ENCODE results near the gene NARS2. TPM values are rescaled to one million over a fixed set of nuclear protein-coding genes. Genes with fewer than 3 reads are reported as not detected.

The NARS2 gene
- total and polyA plus RNA-seq, 10 of the 15 experiments (the other 5 are each of a cell fraction or from before 2014, with no cell fraction given), result 22.2 to 45.3 (median 36.3) TPM

GRCh38 chr11:78567209-78567608 is 7.5 kb downstream of the NARS2 start:
- H3K79me2 ChIP-seq (ENCODE audit: control insufficient read depth, insufficient read depth, low read length), result peaks cover 7% of the 10 kb centered on the region
- peak; percentile 13 for FAIRE-seq
- no peak overlapping the region; the same call in 1 of the 2 replicates for H2AFZ ChIP-seq (ENCODE audit: control insufficient read depth, low read depth, low read length)
- ChIA-PET RAD21 (ENCODE audit: unreplicated experiment) (interaction anchor here (0.6 to 6.1 kb wide), 7 partner anchors 19 to 436 kb away, joined by 3 to 137 read pairs (median 3); partner anchors contain the start of gene GAB2), SMC1A (ENCODE audit: uncharacterized antibody, unreplicated experiment) (interaction anchor here (1.0 to 6.1 kb wide), 7 partner anchors 8 to 340 kb away, joined by 3 to 108 read pairs (median 9); partner anchors contain the start of genes GAB2 and NARS2), POLR2A (interaction anchor here (0.7 to 1.5 kb wide), 2 partner anchors 152 to 339 kb away, joined by 3 to 4 read pairs; no protein-coding TSS in a partner anchor), CTCF (interaction anchor here (1.5 to 6.8 kb wide), 6 partner anchors 9 to 341 kb away, joined by 3 to 280 read pairs (median 54); partner anchors contain the start of gene GAB2)
- ATAC-seq, result peak; percentile 27; the same call in 2 of the 3 replicates
- BruUV-seq (replicated peaks), result no TSS peak
- no peak for DNase-seq (ENCODE audit: low read depth, low spot score)
- H3K27ac ChIP-seq (ENCODE audit: control insufficient read depth, insufficient read depth), result 0 out of 2 replicates have a peak overlapping the region, but pooled peaks have one; percentile 24
- H3K4me2 ChIP-seq (ENCODE audit: control insufficient read depth, insufficient read depth), result no peak overlapping the region; the same call in 1 of the 2 replicates
- H3K27me3 ChIP-seq (replicated peaks in 1 of 2; ENCODE audit: control insufficient read depth in 2 of 2, insufficient read depth in 2 of 2, low read length in 1 of 2), result no peaks in the 10 kb centered on the region
- 38% methylated on average over 8 of the region's 8 CpGs for WGBS (ENCODE audit: insufficient coverage, insufficient replicate concordance, low lambda C conversion rate, missing lambda C conversion rate)
- peaks cover 16% of the 10 kb centered on the region for H3K4me1 ChIP-seq (ENCODE audit: control insufficient read depth, insufficient read depth, low read length)
- H3K36me3 ChIP-seq (ENCODE audit: control insufficient read depth in 2 of 2, insufficient read depth in 2 of 2, low read length in 1 of 2), result peaks cover 2 to 16% of the 10 kb centered on the region in 2 experiments; a peak in 3 of 4 replicates
- in situ Hi-C loops (cut with MboI), result no loop called here
- intact Hi-C loops (cut with micrococcal nuclease; ENCODE audit: unreplicated experiment), result loop anchor here (10.0 kb wide), 1 partner anchor 102 kb away; no protein-coding TSS in a partner anchor
- H3K9ac ChIP-seq (ENCODE audit: control insufficient read depth, insufficient read depth, low read length), result no peak overlapping the region
- no peaks in the 10 kb centered on the region for H3K9me3 ChIP-seq (replicated peaks; ENCODE audit: control insufficient read depth, insufficient read depth, low read length)
- TF ChIP-seq BHLHE40 (IDR thresholded peaks at IDR 0.05; ENCODE audit: borderline replicate concordance in 1 of 2, low read depth in 2 of 2, low read length in 1 of 2) (no peak), RUNX3 (IDR thresholded peaks at IDR 0.05; ENCODE audit: low read length) (peak; percentile 28; the same call in 1 of the 2 replicates)
- H3K4me3 ChIP-seq, result no peak overlapping the region
- no peaks in the 10 kb centered on the region for H4K20me1 ChIP-seq (ENCODE audit: control insufficient read depth, insufficient read depth)
